ENCODE results near the gene SPATA20.

DNA sequence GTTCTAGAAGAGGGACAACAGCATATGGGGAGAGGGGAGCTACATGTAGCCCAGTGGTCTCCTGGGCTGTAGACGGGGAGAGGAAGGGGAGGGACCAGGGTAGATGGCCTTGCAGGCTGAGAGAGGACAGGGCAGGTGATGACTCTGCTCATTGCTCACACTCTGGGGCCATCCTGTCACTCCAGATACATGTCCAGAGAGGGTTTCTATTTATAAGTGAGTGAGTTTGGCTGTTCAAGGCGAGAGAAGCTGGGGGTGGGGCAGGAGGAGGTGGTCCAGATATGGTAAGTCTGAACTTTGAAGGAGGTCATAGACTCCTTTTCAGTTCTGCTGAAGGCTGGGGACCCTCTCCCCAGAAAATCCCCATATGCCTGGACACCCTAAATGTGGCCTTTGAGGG, 35.8 kb downstream of the SPATA20 start:
- TF ChIP-seq RAD21 (IDR thresholded peaks at IDR 0.05; ENCODE audit: low read length) (no peak), SMC3 (IDR thresholded peaks at IDR 0.05; ENCODE audit: low read depth, low read length) (no peak), POLR2A (IDR thresholded peaks at IDR 0.05; ENCODE audit: low read depth, low read length) (no peak), CHD1 (IDR thresholded peaks at IDR 0.05; ENCODE audit: low read depth, low read length) (no peak), FOS (IDR thresholded peaks at IDR 0.05; ENCODE audit: low read depth, low read length) (no peak), CEBPB (IDR thresholded peaks at IDR 0.05; ENCODE audit: low read depth, low read length) (no peak), MAFK (IDR thresholded peaks at IDR 0.05; ENCODE audit: low read depth, low read length) (no peak), BHLHE40 (IDR thresholded peaks at IDR 0.05; ENCODE audit: low read depth, low read length) (no peak), RCOR1 (IDR thresholded peaks at IDR 0.05; ENCODE audit: insufficient replicate concordance, low read length) (no peak), MXI1 (IDR thresholded peaks at IDR 0.05; ENCODE audit: borderline replicate concordance, low read depth, low read length) (no peak)
- TF ChIP-seq, protein P1, sequence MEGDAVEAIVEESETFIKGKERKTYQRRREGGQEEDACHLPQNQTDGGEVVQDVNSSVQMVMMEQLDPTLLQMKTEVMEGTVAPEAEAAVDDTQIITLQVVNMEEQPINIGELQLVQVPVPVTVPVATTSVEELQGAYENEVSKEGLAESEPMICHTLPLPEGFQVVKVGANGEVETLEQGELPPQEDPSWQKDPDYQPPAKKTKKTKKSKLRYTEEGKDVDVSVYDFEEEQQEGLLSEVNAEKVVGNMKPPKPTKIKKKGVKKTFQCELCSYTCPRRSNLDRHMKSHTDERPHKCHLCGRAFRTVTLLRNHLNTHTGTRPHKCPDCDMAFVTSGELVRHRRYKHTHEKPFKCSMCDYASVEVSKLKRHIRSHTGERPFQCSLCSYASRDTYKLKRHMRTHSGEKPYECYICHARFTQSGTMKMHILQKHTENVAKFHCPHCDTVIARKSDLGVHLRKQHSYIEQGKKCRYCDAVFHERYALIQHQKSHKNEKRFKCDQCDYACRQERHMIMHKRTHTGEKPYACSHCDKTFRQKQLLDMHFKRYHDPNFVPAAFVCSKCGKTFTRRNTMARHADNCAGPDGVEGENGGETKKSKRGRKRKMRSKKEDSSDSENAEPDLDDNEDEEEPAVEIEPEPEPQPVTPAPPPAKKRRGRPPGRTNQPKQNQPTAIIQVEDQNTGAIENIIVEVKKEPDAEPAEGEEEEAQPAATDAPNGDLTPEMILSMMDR (conservative IDR thresholded peaks at IDR 0.05; ENCODE audit: low read depth, low read length), result no peak
- TF ChIP-seq, protein P2, sequence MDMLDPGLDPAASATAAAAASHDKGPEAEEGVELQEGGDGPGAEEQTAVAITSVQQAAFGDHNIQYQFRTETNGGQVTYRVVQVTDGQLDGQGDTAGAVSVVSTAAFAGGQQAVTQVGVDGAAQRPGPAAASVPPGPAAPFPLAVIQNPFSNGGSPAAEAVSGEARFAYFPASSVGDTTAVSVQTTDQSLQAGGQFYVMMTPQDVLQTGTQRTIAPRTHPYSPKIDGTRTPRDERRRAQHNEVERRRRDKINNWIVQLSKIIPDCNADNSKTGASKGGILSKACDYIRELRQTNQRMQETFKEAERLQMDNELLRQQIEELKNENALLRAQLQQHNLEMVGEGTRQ (IDR thresholded peaks at IDR 0.05; ENCODE audit: low read depth, low read length), result no peak
